Forelimb muscle (tissue), 1 donor: ENCODE results near the gene ADD2. TPM values are rescaled to one million over a fixed set of nuclear protein-coding genes. Genes with fewer than 3 reads are reported as not detected.

Source experiments
- polyA plus RNA-seq: library from polyadenylated mRNA; unstranded; fragments of 120-200 nt; gene quantifications from one replicate; pipeline ENCODE4 v1.2.1, GENCODE V29; 2013; ENCODE audit not compliant: insufficient read length

The ADD2 gene
- polyA plus RNA-seq, 1 donor = 1.8 TPM

Other genes with a start within 250 kb of the ADD2 start
- gene TGFA, start 214.4 kb downstream of the ADD2 start, polyA plus RNA-seq = 0.85 TPM
- not detected for gene FIGLA, start 22.4 kb upstream of the ADD2 start, polyA plus RNA-seq
- 0.24 TPM for gene CLEC4F, start 52.4 kb upstream of the ADD2 start, polyA plus RNA-seq
- 0.19 TPM for gene CD207, start 67.6 kb upstream of the ADD2 start, polyA plus RNA-seq
- 2.8 TPM for gene VAX2, start 132.4 kb upstream of the ADD2 start, polyA plus RNA-seq
- gene ATP6V1B1, start 167.7 kb upstream of the ADD2 start, polyA plus RNA-seq = 2.1 TPM
- 1.6 TPM for gene ANKRD53, start 210.4 kb upstream of the ADD2 start, polyA plus RNA-seq
- gene TEX261, start 226.7 kb upstream of the ADD2 start, polyA plus RNA-seq = 34.2 TPM